Naive B cell (primary cell): ENCODE results near the gene RET. TPM values are rescaled to one million over a fixed set of nuclear protein-coding genes. Genes with fewer than 3 reads are reported as not detected.
"Not testable (repeated sequence)": the region's sequence is repeated elsewhere in the genome, so short reads cannot be mapped to it uniquely, and the experiment has no call there.

Experiments
- ATAC-seq, 2 donors: fragments of 150-1000 bp; cut with Tn5 transposase; 2 replicates each; pipeline ENCODE4 v1.10.0; 2021; ENCODE audit warnings: low read depth in 2 of 2, mild to moderate bottlenecking in 2 of 2, moderate library complexity in 2 of 2
- DNase-seq: peaks from one replicate; pipeline ENCODE4 v3.0.0; 2022
- H3K27ac Mint-ChIP-seq, 6 donors: one replicate each; pipeline ENCODE4 v1.8.0; 2020 to 2022; ENCODE audit warnings: mild to moderate bottlenecking in 6 of 6, mixed read lengths in 6 of 6, moderate library complexity in 5 of 6, inconsistent platforms in 2 of 6
- H3K27me3 Mint-ChIP-seq, 3 donors: one replicate each; pipeline ENCODE4 v1.8.0; 2021 to 2022; ENCODE audit warnings: mixed read lengths in 3 of 3, mild to moderate bottlenecking in 1 of 3
- H3K36me3 Mint-ChIP-seq, 2 donors: one replicate each; pipeline ENCODE4 v1.8.0; 2020 to 2022; ENCODE audit warnings: mixed read lengths in 2 of 2, inconsistent platforms in 1 of 2, mild to moderate bottlenecking in 1 of 2
- H3K4me1 Mint-ChIP-seq, 3 donors: one replicate each; pipeline ENCODE4 v1.8.0; 2020 to 2022; ENCODE audit warnings: mixed read lengths in 3 of 3, inconsistent platforms in 1 of 3, mild to moderate bottlenecking in 1 of 3, moderate library complexity in 1 of 3
- H3K4me3 Mint-ChIP-seq, 8 donors: one replicate each; pipeline ENCODE4 v1.8.0; 2020 to 2022; ENCODE audit warnings: mild to moderate bottlenecking in 8 of 8, mixed read lengths in 8 of 8, moderate library complexity in 8 of 8, inconsistent platforms in 2 of 8
- H3K9me3 Mint-ChIP-seq, 7 donors: one replicate each; pipeline ENCODE4 v1.8.0; 2020 to 2022; ENCODE audit warnings: mixed read lengths in 7 of 7, mild to moderate bottlenecking in 5 of 7, inconsistent platforms in 2 of 7, moderate library complexity in 1 of 7
- polyA plus RNA-seq, 6 donors: library from polyadenylated mRNA; unstranded; fragments of 300-500 nt; fragmentation: Illumina TruSeq; gene quantifications; one replicate each; pipeline ENCODE4 v1.2.3, GENCODE V29; 2021; ENCODE audit warnings: low read depth in 6 of 6

Gene RET
- polyA plus RNA-seq, 6 donors from 2014 or later, result not detected

DNA sequence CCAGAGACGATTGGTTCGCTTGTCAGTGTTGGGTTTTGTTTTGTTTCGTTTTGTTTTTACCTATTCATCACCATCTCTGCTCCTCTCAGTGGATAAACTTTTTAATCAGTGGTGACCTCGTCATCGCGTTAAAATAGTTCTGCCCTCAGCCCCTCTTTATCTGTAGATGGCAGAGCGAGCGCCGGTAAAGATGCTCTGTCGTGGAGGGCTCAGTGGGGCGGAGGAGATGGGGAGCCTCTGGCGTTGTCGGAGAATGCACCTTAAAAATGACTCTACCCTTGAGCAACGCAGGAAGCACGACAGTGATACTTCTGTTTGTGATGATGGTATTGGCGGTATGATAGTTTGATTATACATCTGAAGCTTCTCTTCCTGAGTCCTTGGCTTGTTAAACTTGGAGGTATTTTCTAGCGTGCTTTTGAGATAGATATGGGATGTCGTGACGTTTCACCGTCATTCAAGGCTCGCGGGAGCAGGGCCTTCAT is 61.9 kb downstream of the RET start:
- H3K9me3 Mint-ChIP-seq, result no peaks in the 10 kb centered on the region
- no peaks in the 10 kb centered on the region for H3K27me3 Mint-ChIP-seq
- peak overlapping the region; percentile 94 to 99 (median 97) for H3K4me3 Mint-ChIP-seq
- peak overlapping the region; percentile 97 to 99 (median 99) for H3K27ac Mint-ChIP-seq
- H3K4me1 Mint-ChIP-seq, result peaks cover 50 to 62% (median 50%) of the 10 kb centered on the region in 3 donors
- ATAC-seq (peak; percentile 64 to 70), DNase-seq (peak; percentile 58)
- H3K36me3 Mint-ChIP-seq, result no peaks in the 10 kb centered on the region

- Mint-ChIP-seq H3K4me1 (peaks cover 54 to 76% (median 61%) of the 10 kb centered on the region in 3 donors), H3K9me3 (no peaks in the 10 kb centered on the region), H3K36me3 (no peaks in the 10 kb centered on the region), H3K4me3 (peak overlapping the region in 2 of 8 donors; percentile 10 to 50), H3K27me3 (no peaks in the 10 kb centered on the region), H3K27ac (peak overlapping the region in 5 of 6 donors; percentile 25 to 85 (median 43))
- DNase-seq (no peak), ATAC-seq (no peak)
Observed at GRCh38 chr10:43141421-43141820, 64.6 kb downstream of the RET start.

DNA sequence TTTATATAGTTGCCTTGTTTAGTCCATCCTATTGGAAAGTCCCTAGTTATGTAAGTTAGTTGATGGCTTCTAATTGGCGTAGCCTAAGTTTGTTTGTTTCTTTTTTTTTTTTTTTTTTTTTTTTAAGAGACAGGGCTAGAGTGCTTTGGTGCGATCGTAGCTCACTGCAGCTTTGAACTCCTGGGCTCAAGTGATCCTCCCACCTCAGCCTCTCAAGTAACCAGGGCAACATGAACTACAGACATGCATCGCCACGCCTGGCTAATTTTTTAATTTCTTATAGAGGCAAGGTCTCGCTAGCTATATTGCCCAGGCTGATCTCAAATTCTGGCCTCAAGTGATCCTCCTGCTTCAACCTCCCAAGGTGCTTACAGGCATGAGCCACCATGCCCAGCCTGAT is 68.4 kb downstream of the RET start:
- Mint-ChIP-seq H3K27me3 (no peaks in the 10 kb centered on the region), H3K4me3 (no peak overlapping the region), H3K4me1 (peaks cover 44 to 71% (median 44%) of the 10 kb centered on the region in 3 donors), H3K27ac (peak overlapping the region in 1 of 6 donors; percentile 49), H3K9me3 (peaks cover 0 to 13% (median 2%) of the 10 kb centered on the region in 7 donors), H3K36me3 (peaks cover 0 to 10% of the 10 kb centered on the region in 2 donors)
- ATAC-seq (peak; percentile 11 to 27), DNase-seq (no peak)

GRCh38 chr10:43145936-43146335 is 69.1 kb downstream of the RET start:
- Mint-ChIP-seq H3K27ac (peak overlapping the region in 2 of 6 donors; percentile 15 to 34), H3K4me1 (peaks cover 37 to 71% (median 38%) of the 10 kb centered on the region in 3 donors), H3K9me3 (peaks cover 0 to 13% (median 2%) of the 10 kb centered on the region in 7 donors)
- not testable (repeated sequence) for DNase-seq, H3K4me3 Mint-ChIP-seq, ATAC-seq, H3K27me3 Mint-ChIP-seq, H3K36me3 Mint-ChIP-seq

GRCh38 chr10:43151371-43151770 is 74.5 kb downstream of the RET start:
- peaks cover 0 to 13% (median 2%) of the 10 kb centered on the region in 7 donors for H3K9me3 Mint-ChIP-seq
- no peak overlapping the region for H3K4me3 Mint-ChIP-seq
- peaks cover 0 to 10% of the 10 kb centered on the region in 2 donors for H3K36me3 Mint-ChIP-seq
- DNase-seq (no peak), ATAC-seq (no peak)
- peaks cover 26 to 54% (median 29%) of the 10 kb centered on the region in 3 donors for H3K4me1 Mint-ChIP-seq
- no peaks in the 10 kb centered on the region for H3K27me3 Mint-ChIP-seq
- peak overlapping the region in 2 of 6 donors; percentile 47 to 89 for H3K27ac Mint-ChIP-seq

GRCh38 chr10:43153901-43154300 is 77.0 kb downstream of the RET start:
- ATAC-seq (no peak), DNase-seq (no peak)
- Mint-ChIP-seq H3K4me1 (peaks cover 28 to 49% (median 29%) of the 10 kb centered on the region in 3 donors), H3K27ac (peak overlapping the region in 2 of 6 donors; percentile 24 to 30), H3K36me3 (peaks cover 0 to 4% of the 10 kb centered on the region in 2 donors), H3K27me3 (no peaks in the 10 kb centered on the region), H3K9me3 (peaks cover 0 to 5% (median 0%) of the 10 kb centered on the region in 7 donors), H3K4me3 (no peak overlapping the region)

GRCh38 chr10:43155221-43155620 is 78.4 kb downstream of the RET start:
- DNase-seq, result no peak
- Mint-ChIP-seq H3K4me1 (peaks cover 28 to 44% (median 31%) of the 10 kb centered on the region in 3 donors), H3K36me3 (peaks cover 0 to 4% of the 10 kb centered on the region in 2 donors), H3K27me3 (no peaks in the 10 kb centered on the region), H3K27ac (no peak overlapping the region), H3K4me3 (no peak overlapping the region), H3K9me3 (no peaks in the 10 kb centered on the region)
- ATAC-seq, result no peak

DNA sequence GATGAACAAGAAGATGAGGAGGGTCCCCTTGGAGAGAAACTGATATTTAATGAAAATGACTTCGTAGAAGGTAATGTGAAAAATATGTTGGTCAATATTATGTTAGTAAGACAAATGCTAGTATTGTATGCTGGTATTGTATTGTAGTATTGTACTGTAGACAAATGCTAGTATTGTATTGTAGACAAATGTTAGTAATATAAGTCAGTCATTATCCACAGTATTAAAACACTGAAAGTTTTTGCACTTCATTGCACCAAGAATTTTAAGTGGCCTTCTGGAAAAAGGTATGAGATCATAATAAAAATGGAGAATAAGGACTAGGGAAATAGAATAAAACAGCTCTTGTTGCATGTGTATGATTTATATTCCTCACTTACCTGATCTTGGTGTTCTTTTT is 78.9 kb downstream of the RET start:
- Mint-ChIP-seq H3K9me3 (no peaks in the 10 kb centered on the region), H3K4me1 (peaks cover 30 to 41% (median 35%) of the 10 kb centered on the region in 3 donors), H3K27ac (no peak overlapping the region), H3K4me3 (no peak overlapping the region), H3K36me3 (peaks cover 3 to 5% of the 10 kb centered on the region in 2 donors), H3K27me3 (no peaks in the 10 kb centered on the region)
- ATAC-seq (no peak), DNase-seq (no peak)

DNA sequence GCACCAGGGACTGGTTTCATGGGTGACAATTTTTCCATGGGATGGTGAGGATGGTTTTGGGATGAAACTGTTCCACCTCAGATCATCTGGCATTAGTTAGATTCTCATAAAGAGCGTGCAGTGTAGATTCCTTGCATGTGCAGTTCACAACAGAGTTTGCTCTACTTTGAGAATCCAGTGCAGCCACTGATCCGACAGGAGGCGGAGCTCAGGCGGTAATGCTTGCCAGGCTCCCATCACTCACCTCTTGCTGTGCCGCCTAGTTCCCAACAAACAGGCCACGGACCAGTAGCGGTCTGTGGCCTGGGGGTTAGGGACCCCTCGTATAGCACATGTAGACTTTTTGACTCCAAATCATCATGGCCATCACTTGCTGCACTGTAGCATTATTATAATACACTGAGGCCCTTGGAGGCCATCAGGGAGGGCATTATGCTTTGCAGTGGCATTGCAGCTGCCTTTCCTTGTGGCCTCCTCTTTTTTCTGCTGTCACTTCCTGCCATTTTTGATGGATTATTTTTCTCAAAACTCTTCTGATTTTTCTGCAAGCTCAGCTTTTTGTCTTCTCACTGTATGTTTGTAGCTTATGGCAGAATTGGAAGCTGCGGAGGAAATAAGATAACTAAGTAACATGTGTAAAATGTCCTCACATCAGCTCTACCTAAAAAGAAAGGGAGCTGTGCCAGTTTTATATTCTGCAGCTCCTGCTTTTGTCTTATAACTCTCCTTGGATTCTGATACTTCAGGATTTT is 79.9 kb downstream of the RET start:
- DNase-seq (no peak), ATAC-seq (no peak)
- Mint-ChIP-seq H3K27me3 (no peaks in the 10 kb centered on the region), H3K27ac (peak overlapping the region in 2 of 6 donors; percentile 57 to 58), H3K9me3 (no peaks in the 10 kb centered on the region), H3K4me1 (peaks cover 27 to 40% (median 33%) of the 10 kb centered on the region in 3 donors), H3K4me3 (no peak overlapping the region), H3K36me3 (peaks cover 13 to 15% of the 10 kb centered on the region in 2 donors)

DNA sequence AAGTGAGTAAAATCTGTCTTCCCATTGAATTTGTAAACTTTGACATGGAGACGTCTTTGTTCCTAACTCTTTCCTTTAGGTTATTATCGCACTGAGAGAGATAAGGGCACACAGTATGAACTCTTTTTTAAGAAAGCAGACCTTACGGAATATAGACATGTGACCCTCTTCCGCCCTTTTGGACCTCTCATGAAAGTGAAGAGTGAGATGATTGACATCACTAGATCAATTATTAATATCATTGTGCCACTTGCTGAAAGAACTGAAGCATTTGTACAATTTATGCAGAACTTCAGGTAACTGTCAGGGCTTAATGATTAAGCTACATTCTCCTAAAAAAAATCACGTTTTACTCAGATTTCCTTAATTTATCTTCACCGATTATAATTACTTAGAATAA is 81.8 kb downstream of the RET start:
- ATAC-seq, result no peak
- Mint-ChIP-seq H3K9me3 (no peaks in the 10 kb centered on the region), H3K36me3 (peaks cover 26 to 27% of the 10 kb centered on the region in 2 donors), H3K27ac (no peak overlapping the region), H3K4me3 (no peak overlapping the region), H3K4me1 (peaks cover 29 to 39% (median 31%) of the 10 kb centered on the region in 3 donors), H3K27me3 (no peaks in the 10 kb centered on the region)
- no peak for DNase-seq

DNA sequence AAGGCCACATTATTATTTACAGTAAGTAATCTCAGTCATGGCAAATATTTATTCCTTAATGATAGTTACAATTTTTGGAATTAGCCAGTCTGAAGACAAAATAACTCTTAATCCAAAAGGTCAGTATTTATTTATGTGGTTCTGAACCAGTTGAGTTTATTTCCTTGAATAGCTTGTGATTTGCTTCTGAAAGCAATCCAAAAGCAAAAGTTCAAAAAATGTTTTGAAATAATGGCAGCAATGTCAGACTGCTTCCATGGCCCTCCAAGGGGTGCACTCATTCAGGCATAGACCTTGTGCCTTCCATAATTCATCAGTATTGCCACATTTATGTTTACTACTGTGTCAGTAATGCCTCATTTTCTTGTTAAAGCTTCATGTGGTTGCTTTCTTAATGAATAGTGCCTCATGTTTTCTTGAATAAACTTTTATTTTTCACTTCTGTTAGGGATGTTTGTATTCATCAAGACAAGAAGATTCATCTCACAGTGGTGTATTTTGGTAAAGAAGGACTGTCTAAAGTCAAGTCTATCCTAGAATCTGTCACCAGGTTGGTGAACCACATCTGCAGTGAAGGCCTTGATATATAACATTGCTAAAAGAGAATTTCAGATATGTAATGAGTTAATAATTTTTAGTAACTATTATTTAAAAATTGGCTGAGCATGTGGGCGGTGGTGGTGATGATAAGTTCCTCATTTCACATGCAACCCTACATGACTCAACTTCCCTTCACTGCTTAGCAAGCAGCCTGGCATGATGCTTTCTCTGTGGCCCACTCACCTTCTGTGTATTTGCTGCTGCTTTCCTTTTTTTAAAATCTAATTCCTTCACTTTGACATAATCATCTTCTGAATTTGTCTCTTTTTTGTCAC is 83.4 kb downstream of the RET start:
- Mint-ChIP-seq H3K36me3 (peaks cover 26 to 27% of the 10 kb centered on the region in 2 donors), H3K9me3 (no peaks in the 10 kb centered on the region), H3K4me3 (peak overlapping the region in 1 of 8 donors; percentile 17), H3K4me1 (peaks cover 26 to 35% (median 28%) of the 10 kb centered on the region in 3 donors), H3K27me3 (no peaks in the 10 kb centered on the region), H3K27ac (peak overlapping the region in 4 of 6 donors; percentile 14 to 80 (median 70))
- DNase-seq (no peak), ATAC-seq (peak; percentile 41)

- Mint-ChIP-seq H3K4me1 (peaks cover 22 to 28% (median 22%) of the 10 kb centered on the region in 3 donors), H3K4me3 (peak overlapping the region in 2 of 8 donors; percentile 17 to 45), H3K9me3 (no peaks in the 10 kb centered on the region), H3K27me3 (no peaks in the 10 kb centered on the region), H3K36me3 (peaks cover 26 to 27% of the 10 kb centered on the region in 2 donors), H3K27ac (peak overlapping the region in 4 of 6 donors; percentile 14 to 80 (median 70))
- ATAC-seq (no peak), DNase-seq (no peak)
Observed at GRCh38 chr10:43160921-43161255, 84.0 kb downstream of the RET start.

- DNase-seq (no peak), ATAC-seq (no peak)
- H3K9me3 Mint-ChIP-seq, result no peaks in the 10 kb centered on the region
- H3K27ac Mint-ChIP-seq, result peak overlapping the region in 1 of 6 donors; percentile 12
- H3K4me1 Mint-ChIP-seq, result peaks cover 10 to 14% (median 10%) of the 10 kb centered on the region in 3 donors
- H3K4me3 Mint-ChIP-seq, result no peak overlapping the region
- H3K27me3 Mint-ChIP-seq, result no peaks in the 10 kb centered on the region
- H3K36me3 Mint-ChIP-seq, result peaks cover 26 to 27% of the 10 kb centered on the region in 2 donors
Observed at GRCh38 chr10:43162604-43163003, 85.7 kb downstream of the RET start.
